Measurements from ENCODE around the gene KDM6B. TPM values are rescaled to one million over a fixed set of nuclear protein-coding genes. Genes with fewer than 3 reads are reported as not detected.
A peak's percentile ranks its signal among the peaks of the same experiment; 100 is the strongest.

Gene KDM6B
- total and polyA plus RNA-seq, 2 experiments from 2014 or later = 9.7 to 20.8 TPM

- Histone ChIP-seq H3K36me3 (peaks cover 1% of the 10 kb centered on the region), H3K9me3 (ENCODE audit: low read depth) (no peaks in the 10 kb centered on the region), H3K27ac (peak overlapping the region; percentile 94), H3K4me1 (ENCODE audit: low read depth) (peaks cover 29% of the 10 kb centered on the region), H3K4me3 (no peak overlapping the region), H3K27me3 (no peaks in the 10 kb centered on the region)
- TF ChIP-seq CTCF (IDR thresholded peaks at IDR 0.05; ENCODE audit: low read depth, low read length) = no peak
- DNase-seq (ENCODE audit: low read depth in 1 of 2, low spot score in 1 of 2) = no peak
Measured at GRCh38 chr17:7840441-7840840, 6.4 kb downstream of the KDM6B start.

- Histone ChIP-seq H3K36me3 (peaks cover 6% of the 10 kb centered on the region), H3K27me3 (no peaks in the 10 kb centered on the region), H3K4me3 (peak overlapping the region; percentile 40), H3K27ac (peak overlapping the region; percentile 94), H3K4me1 (ENCODE audit: low read depth) (peaks cover 29% of the 10 kb centered on the region), H3K9me3 (ENCODE audit: low read depth) (no peaks in the 10 kb centered on the region)
- TF ChIP-seq CTCF (IDR thresholded peaks at IDR 0.05; ENCODE audit: low read depth, low read length) = no peak
- no peak for DNase-seq (ENCODE audit: low read depth in 1 of 2, low spot score in 1 of 2)
Measured at GRCh38 chr17:7840875-7841274, 6.9 kb downstream of the KDM6B start.

- DNase-seq (ENCODE audit: low read depth in 1 of 2, low spot score in 1 of 2) = peak; percentile 52 to 94
Measured at GRCh38 chr17:7841396-7841914, 7.4 kb downstream of the KDM6B start.

GRCh38 chr17:7841915-7842379 is 7.9 kb downstream of the KDM6B start:
- DNase-seq (ENCODE audit: low read depth in 1 of 2, low spot score in 1 of 2) = peak; percentile 93 to 99
- Histone ChIP-seq H3K4me1 (ENCODE audit: low read depth) (peaks cover 29% of the 10 kb centered on the region), H3K36me3 (peaks cover 15% of the 10 kb centered on the region), H3K9me3 (ENCODE audit: low read depth) (no peaks in the 10 kb centered on the region), H3K27ac (peak overlapping the region; percentile 94), H3K27me3 (no peaks in the 10 kb centered on the region), H3K4me3 (peak overlapping the region; percentile 40)
- TF ChIP-seq CTCF (IDR thresholded peaks at IDR 0.05; ENCODE audit: low read depth, low read length) = no peak

More at GRCh38 chr17:7841396-7841914, 7.4 kb downstream of the KDM6B start:
- no peaks in the 10 kb centered on the region for H3K27me3 ChIP-seq
- peaks cover 12% of the 10 kb centered on the region for H3K36me3 ChIP-seq
- TF ChIP-seq CTCF (IDR thresholded peaks at IDR 0.05; ENCODE audit: low read depth, low read length) = no peak
- H3K4me1 ChIP-seq (ENCODE audit: low read depth) = peaks cover 29% of the 10 kb centered on the region
- H3K4me3 ChIP-seq = peak overlapping the region; percentile 40
- peak overlapping the region; percentile 94 for H3K27ac ChIP-seq
- H3K9me3 ChIP-seq (ENCODE audit: low read depth) = no peaks in the 10 kb centered on the region

GRCh38 chr17:7842380-7843256 is 8.6 kb downstream of the KDM6B start:
- DNase-seq (ENCODE audit: low read depth in 1 of 2, low spot score in 1 of 2) = peak; percentile 44 to 93
- H3K4me1 ChIP-seq (ENCODE audit: low read depth) = peaks cover 27% of the 10 kb centered on the region

More at GRCh38 chr17:7842380-7843256, 8.6 kb downstream of the KDM6B start:
- H3K27ac ChIP-seq = peak overlapping the region; percentile 74
- H3K4me3 ChIP-seq = peak overlapping the region; percentile 40
- peaks cover 20% of the 10 kb centered on the region for H3K36me3 ChIP-seq
- H3K9me3 ChIP-seq (ENCODE audit: low read depth) = no peaks in the 10 kb centered on the region
- no peaks in the 10 kb centered on the region for H3K27me3 ChIP-seq
- no peak for TF ChIP-seq CTCF (IDR thresholded peaks at IDR 0.05; ENCODE audit: low read depth, low read length)

Data from cardiac muscle cell (in vitro differentiated cells and primary cell).